ENCODE results near the gene SHROOM2.

Gene SHROOM2

GRCh38 chrX:9874483-9874882 lies 88.3 kb downstream of the SHROOM2 start:
- Histone ChIP-seq H3K4me3 (ENCODE audit: low read length) (no peak overlapping the region), H3K27me3 (ENCODE audit: control insufficient read depth, insufficient read depth, low read length) (peaks cover 12% of the 10 kb centered on the region)

GRCh38 chrX:9875801-9876200 lies 89.6 kb downstream of the SHROOM2 start:
- Histone ChIP-seq H3K4me3 (ENCODE audit: low read length) (no peak overlapping the region), H3K4me1 (ENCODE audit: control insufficient read depth, insufficient read depth, low read length) (no peaks in the 10 kb centered on the region), H3K9ac (ENCODE audit: low read depth, low read length) (no peak overlapping the region), H3K36me3 (ENCODE audit: insufficient read depth, low read length) (no peaks in the 10 kb centered on the region), H3K27me3 (ENCODE audit: control insufficient read depth, insufficient read depth, low read length) (peaks cover 12% of the 10 kb centered on the region), H3K4me2 (ENCODE audit: low read length) (no peak overlapping the region), H3K9me3 (replicated peaks; ENCODE audit: low read length) (no peaks in the 10 kb centered on the region)

More at GRCh38 chrX:9874483-9874882, 88.3 kb downstream of the SHROOM2 start:
- no peaks in the 10 kb centered on the region for H3K9me3 ChIP-seq (replicated peaks; ENCODE audit: low read length)
- no peak overlapping the region for H3K9ac ChIP-seq (ENCODE audit: low read depth, low read length)
- H3K4me1 ChIP-seq (ENCODE audit: control insufficient read depth, insufficient read depth, low read length) = no peaks in the 10 kb centered on the region
- H3K4me2 ChIP-seq (ENCODE audit: low read length) = no peak overlapping the region
- no peaks in the 10 kb centered on the region for H3K36me3 ChIP-seq (ENCODE audit: insufficient read depth, low read length)

- no peak overlapping the region for H3K4me2 ChIP-seq (ENCODE audit: low read length)
- H3K9ac ChIP-seq (ENCODE audit: low read depth, low read length) = no peak overlapping the region
- no peaks in the 10 kb centered on the region for H3K36me3 ChIP-seq (ENCODE audit: insufficient read depth, low read length)
- H3K27me3 ChIP-seq (ENCODE audit: control insufficient read depth, insufficient read depth, low read length) = peaks cover 12% of the 10 kb centered on the region
- no peaks in the 10 kb centered on the region for H3K4me1 ChIP-seq (ENCODE audit: control insufficient read depth, insufficient read depth, low read length)
- H3K9me3 ChIP-seq (replicated peaks; ENCODE audit: low read length) = no peaks in the 10 kb centered on the region
- no peak overlapping the region for H3K4me3 ChIP-seq (ENCODE audit: low read length)
These were observed 90.0 kb downstream of the SHROOM2 start for GRCh38 chrX:9876201-9876600.

- no peaks in the 10 kb centered on the region for H3K4me1 ChIP-seq (ENCODE audit: control insufficient read depth, insufficient read depth, low read length)
These were observed 92.1 kb downstream of the SHROOM2 start for GRCh38 chrX:9878146-9878820.

GRCh38 chrX:9880237-9880636 lies 94.0 kb downstream of the SHROOM2 start:
- Histone ChIP-seq H3K9me3 (replicated peaks; ENCODE audit: low read length) (no peaks in the 10 kb centered on the region), H3K4me1 (ENCODE audit: control insufficient read depth, insufficient read depth, low read length) (no peaks in the 10 kb centered on the region), H3K9ac (ENCODE audit: low read depth, low read length) (no peak overlapping the region), H3K4me3 (ENCODE audit: low read length) (no peak overlapping the region), H3K27me3 (ENCODE audit: control insufficient read depth, insufficient read depth, low read length) (peaks cover 12% of the 10 kb centered on the region), H3K36me3 (ENCODE audit: insufficient read depth, low read length) (no peaks in the 10 kb centered on the region), H3K4me2 (ENCODE audit: low read length) (no peak overlapping the region)

More at GRCh38 chrX:9878146-9878820, 92.1 kb downstream of the SHROOM2 start:
- H3K36me3 ChIP-seq (ENCODE audit: insufficient read depth, low read length) = no peaks in the 10 kb centered on the region
- no peak overlapping the region for H3K9ac ChIP-seq (ENCODE audit: low read depth, low read length)
- H3K4me2 ChIP-seq (ENCODE audit: low read length) = no peak overlapping the region
- H3K9me3 ChIP-seq (replicated peaks; ENCODE audit: low read length) = no peaks in the 10 kb centered on the region
- H3K27me3 ChIP-seq (ENCODE audit: control insufficient read depth, insufficient read depth, low read length) = peaks cover 12% of the 10 kb centered on the region
- no peak overlapping the region for H3K4me3 ChIP-seq (ENCODE audit: low read length)

GRCh38 chrX:9880870-9881269 lies 94.6 kb downstream of the SHROOM2 start:
- no peaks in the 10 kb centered on the region for H3K36me3 ChIP-seq (ENCODE audit: insufficient read depth, low read length)
- no peak overlapping the region for H3K9ac ChIP-seq (ENCODE audit: low read depth, low read length)
- H3K4me3 ChIP-seq (ENCODE audit: low read length) = no peak overlapping the region
- no peaks in the 10 kb centered on the region for H3K9me3 ChIP-seq (replicated peaks; ENCODE audit: low read length)
- no peak overlapping the region for H3K4me2 ChIP-seq (ENCODE audit: low read length)
- peaks cover 12% of the 10 kb centered on the region for H3K27me3 ChIP-seq (ENCODE audit: control insufficient read depth, insufficient read depth, low read length)
- H3K4me1 ChIP-seq (ENCODE audit: control insufficient read depth, insufficient read depth, low read length) = no peaks in the 10 kb centered on the region

- no peaks in the 10 kb centered on the region for H3K4me1 ChIP-seq (ENCODE audit: control insufficient read depth, insufficient read depth, low read length)
- no peak overlapping the region for H3K4me2 ChIP-seq (ENCODE audit: low read length)
- no peaks in the 10 kb centered on the region for H3K36me3 ChIP-seq (ENCODE audit: insufficient read depth, low read length)
- H3K27me3 ChIP-seq (ENCODE audit: control insufficient read depth, insufficient read depth, low read length) = no peaks in the 10 kb centered on the region
- H3K9me3 ChIP-seq (replicated peaks; ENCODE audit: low read length) = no peaks in the 10 kb centered on the region
- H3K4me3 ChIP-seq (ENCODE audit: low read length) = no peak overlapping the region
- H3K9ac ChIP-seq (ENCODE audit: low read depth, low read length) = no peak overlapping the region
These were observed 96.6 kb downstream of the SHROOM2 start for GRCh38 chrX:9882669-9883446.

GRCh38 chrX:9884031-9884779 lies 98.0 kb downstream of the SHROOM2 start:
- Histone ChIP-seq H3K4me2 (ENCODE audit: low read length) (no peak overlapping the region), H3K4me3 (ENCODE audit: low read length) (no peak overlapping the region), H3K4me1 (ENCODE audit: control insufficient read depth, insufficient read depth, low read length) (no peaks in the 10 kb centered on the region), H3K27me3 (ENCODE audit: control insufficient read depth, insufficient read depth, low read length) (no peaks in the 10 kb centered on the region), H3K9ac (ENCODE audit: low read depth, low read length) (no peak overlapping the region), H3K36me3 (ENCODE audit: insufficient read depth, low read length) (no peaks in the 10 kb centered on the region), H3K9me3 (replicated peaks; ENCODE audit: low read length) (no peaks in the 10 kb centered on the region)

GRCh38 chrX:9885150-9885549 lies 98.9 kb downstream of the SHROOM2 start:
- no peaks in the 10 kb centered on the region for H3K36me3 ChIP-seq (ENCODE audit: insufficient read depth, low read length)
- no peak overlapping the region for H3K4me2 ChIP-seq (ENCODE audit: low read length)
- no peaks in the 10 kb centered on the region for H3K4me1 ChIP-seq (ENCODE audit: control insufficient read depth, insufficient read depth, low read length)
- no peak overlapping the region for H3K4me3 ChIP-seq (ENCODE audit: low read length)
- H3K9ac ChIP-seq (ENCODE audit: low read depth, low read length) = no peak overlapping the region
- H3K27me3 ChIP-seq (ENCODE audit: control insufficient read depth, insufficient read depth, low read length) = no peaks in the 10 kb centered on the region
- no peaks in the 10 kb centered on the region for H3K9me3 ChIP-seq (replicated peaks; ENCODE audit: low read length)

GRCh38 chrX:9887659-9888297 lies 101.5 kb downstream of the SHROOM2 start:
- Histone ChIP-seq H3K4me2 (ENCODE audit: low read length) (no peak overlapping the region), H3K4me3 (ENCODE audit: low read length) (no peak overlapping the region), H3K27me3 (ENCODE audit: control insufficient read depth, insufficient read depth, low read length) (no peaks in the 10 kb centered on the region), H3K9me3 (replicated peaks; ENCODE audit: low read length) (no peaks in the 10 kb centered on the region), H3K4me1 (ENCODE audit: control insufficient read depth, insufficient read depth, low read length) (no peaks in the 10 kb centered on the region), H3K36me3 (ENCODE audit: insufficient read depth, low read length) (no peaks in the 10 kb centered on the region), H3K9ac (ENCODE audit: low read depth, low read length) (no peak overlapping the region)

GRCh38 chrX:9888953-9889470 lies 102.8 kb downstream of the SHROOM2 start:
- no peaks in the 10 kb centered on the region for H3K4me1 ChIP-seq (ENCODE audit: control insufficient read depth, insufficient read depth, low read length)
- no peak overlapping the region for H3K4me2 ChIP-seq (ENCODE audit: low read length)
- no peaks in the 10 kb centered on the region for H3K36me3 ChIP-seq (ENCODE audit: insufficient read depth, low read length)
- H3K9ac ChIP-seq (ENCODE audit: low read depth, low read length) = no peak overlapping the region
- no peaks in the 10 kb centered on the region for H3K9me3 ChIP-seq (replicated peaks; ENCODE audit: low read length)
- H3K4me3 ChIP-seq (ENCODE audit: low read length) = no peak overlapping the region
- H3K27me3 ChIP-seq (ENCODE audit: control insufficient read depth, insufficient read depth, low read length) = no peaks in the 10 kb centered on the region

Data from skeletal muscle satellite cell (primary cell).